Mesenchymal stem cell (in vitro differentiated cells and primary cell): ENCODE measurements around the gene MACC1.
A peak's percentile ranks its signal among the peaks of the same experiment; 100 is the strongest.

ENCODE experiments used
- DNase-seq: peaks from one replicate; pipeline ENCODE4 v3.0.0-alpha.2; 2013
- H2AFZ ChIP-seq: one replicate; pipeline ENCODE4 v1.6.1; 2013; ENCODE audit warnings: low read depth, mild to moderate bottlenecking, control low read depth, inconsistent platforms, low read length, moderate library complexity
- H2AK5ac ChIP-seq: 2 replicates; pipeline ENCODE4 v1.6.1; 2013; ENCODE audit warnings: low read length, moderate library complexity, mild to moderate bottlenecking, inconsistent platforms; ENCODE audit not compliant: severe bottlenecking
- H2BK120ac ChIP-seq: one replicate; pipeline ENCODE4 v1.6.1; 2013; ENCODE audit warnings: low read depth, mild to moderate bottlenecking, inconsistent platforms, low read length, moderate library complexity
- H2BK12ac ChIP-seq, 2 experiments: one replicate each; pipeline ENCODE4 v1.6.1; 2013; ENCODE audit warnings: inconsistent platforms in 2 of 2, low read length in 2 of 2, mild to moderate bottlenecking in 2 of 2, moderate library complexity in 2 of 2, control low read depth in 1 of 2
- H2BK15ac ChIP-seq: one replicate; pipeline ENCODE4 v1.6.1; 2013; ENCODE audit warnings: mild to moderate bottlenecking, low read depth, inconsistent platforms; ENCODE audit not compliant: poor library complexity, severe bottlenecking
- H2BK5ac ChIP-seq: 2 replicates; pipeline ENCODE4 v1.6.1; 2013; ENCODE audit warnings: low read depth, mild to moderate bottlenecking, low read length, control low read depth, inconsistent platforms; ENCODE audit not compliant: poor library complexity, severe bottlenecking
- H3K14ac ChIP-seq, 2 experiments: one replicate each; pipeline ENCODE4 v1.6.1; 2013; ENCODE audit warnings: inconsistent platforms in 2 of 2, low read length in 2 of 2, control low read depth in 1 of 2, mild to moderate bottlenecking in 1 of 2, moderate library complexity in 1 of 2
- H3K18ac ChIP-seq, 2 experiments: one replicate each; pipeline ENCODE4 v1.6.1; 2013; ENCODE audit warnings: inconsistent platforms in 2 of 2, low read length in 2 of 2, control low read depth in 1 of 2, low read depth in 1 of 2, mild to moderate bottlenecking in 1 of 2
- H3K23ac ChIP-seq, 2 experiments: one replicate each; pipeline ENCODE4 v1.6.1; 2013; ENCODE audit warnings: inconsistent platforms in 2 of 2, low read length in 2 of 2, mild to moderate bottlenecking in 2 of 2, moderate library complexity in 2 of 2, control low read depth in 1 of 2
- H3K27ac ChIP-seq: 2 replicates; pipeline ENCODE4 v1.5.1; 2013; ENCODE audit warnings: mild to moderate bottlenecking, moderate library complexity, low read length, control low read depth, inconsistent platforms; ENCODE audit not compliant: poor library complexity, severe bottlenecking
- H3K27me3 ChIP-seq, 2 experiments: 2 replicates each; pipeline versions ENCODE4 v1.6.1 to v1.7.0; 2013; ENCODE audit warnings: low read length in 2 of 2, mild to moderate bottlenecking in 2 of 2, moderate library complexity in 2 of 2, control low read depth in 1 of 2, inconsistent platforms in 1 of 2; ENCODE audit not compliant: control insufficient read depth in 1 of 2, insufficient read depth in 1 of 2
- H3K36me3 ChIP-seq, 2 experiments: 2 replicates each; pipeline versions ENCODE4 v1.6.1 to v1.7.0; 2013; ENCODE audit warnings: low read length in 2 of 2, control low read depth in 1 of 2, inconsistent platforms in 1 of 2, low read depth in 1 of 2, mild to moderate bottlenecking in 1 of 2; ENCODE audit not compliant: insufficient read depth in 2 of 2, control insufficient read depth in 1 of 2
- H3K4ac ChIP-seq, 2 experiments: one replicate each; pipeline ENCODE4 v1.6.1; 2013; ENCODE audit warnings: inconsistent platforms in 2 of 2, low read length in 2 of 2, mild to moderate bottlenecking in 2 of 2, moderate library complexity in 2 of 2, control low read depth in 1 of 2, low read depth in 1 of 2
- H3K4me1 ChIP-seq: 2 replicates; pipeline ENCODE4 v1.6.1; 2013; ENCODE audit warnings: low read depth, low read length, control low read depth; ENCODE audit not compliant: control insufficient read depth, insufficient read depth
- H3K4me2 ChIP-seq: 2 replicates; pipeline ENCODE4 v1.6.1; 2013; ENCODE audit warnings: low read length, mild to moderate bottlenecking, inconsistent platforms; ENCODE audit not compliant: poor library complexity, severe bottlenecking
- H3K4me3 ChIP-seq, 2 experiments: 2 replicates each; pipeline versions ENCODE4 v1.5.1 to v1.7.0; 2013; ENCODE audit warnings: low read length in 2 of 2, mild to moderate bottlenecking in 2 of 2, control low read depth in 1 of 2, low read depth in 1 of 2; ENCODE audit not compliant: insufficient read depth in 1 of 2
- H3K79me1 ChIP-seq: replicated peaks from 2 replicates; pipeline ENCODE4 v1.6.1; 2013; ENCODE audit warnings: mild to moderate bottlenecking, control low read depth, low read length, inconsistent platforms; ENCODE audit not compliant: poor library complexity, severe bottlenecking
- H3K9ac ChIP-seq: 2 replicates; pipeline ENCODE4 v1.7.0; 2013; ENCODE audit warnings: mild to moderate bottlenecking, low read length, moderate library complexity
- H3K9me3 ChIP-seq: 2 replicates; pipeline ENCODE4 v1.7.0; 2013; ENCODE audit warnings: mild to moderate bottlenecking, low read length; ENCODE audit not compliant: control insufficient read depth
- H4K8ac ChIP-seq: one replicate; pipeline ENCODE4 v1.6.1; 2013; ENCODE audit warnings: inconsistent platforms, mild to moderate bottlenecking, low read length, moderate library complexity
- H4K91ac ChIP-seq: one replicate; pipeline ENCODE4 v1.6.1; 2013; ENCODE audit warnings: mild to moderate bottlenecking, low read length, inconsistent platforms
- WGBS: methylation state at CpG from one replicate; pipeline ENCODE4 v1.1.7; 2013; ENCODE audit warnings: mixed read lengths; 5-methylcytosine and 5-hydroxymethylcytosine counted together

Gene MACC1

DNA sequence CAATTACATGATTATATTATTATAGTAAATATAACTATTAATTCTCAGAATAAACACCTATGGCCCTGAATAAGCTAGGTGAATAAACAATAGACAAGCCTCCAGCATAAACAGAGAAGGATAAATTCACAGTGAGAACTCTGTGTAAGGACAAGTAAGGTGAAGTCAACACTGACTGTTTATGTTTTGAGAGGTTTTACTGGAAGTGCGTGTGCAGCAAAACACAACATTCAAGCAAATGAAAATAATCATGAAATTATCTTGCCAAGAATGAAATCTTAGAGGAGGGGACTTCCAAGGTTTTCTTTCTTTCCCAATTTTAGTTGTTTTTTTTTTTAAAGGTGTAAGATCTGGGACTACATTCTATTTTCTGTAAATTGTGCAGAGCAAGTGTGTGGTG, 112.5 kb downstream of the MACC1 start:
- Histone ChIP-seq H3K4me1 (no peaks in the 10 kb centered on the region), H3K27me3 (no peaks in the 10 kb centered on the region), H3K9me3 (no peaks in the 10 kb centered on the region), H3K27ac (no peak overlapping the region), H3K9ac (no peak overlapping the region), H4K8ac (no peak overlapping the region), H4K91ac (no peak overlapping the region), H2BK5ac (no peak overlapping the region), H2AFZ (no peak overlapping the region), H3K18ac (no peak overlapping the region), H2BK15ac (no peak overlapping the region), H3K23ac (no peak overlapping the region), H3K4me3 (no peak overlapping the region), H2AK5ac (no peak overlapping the region), H3K36me3 (no peaks in the 10 kb centered on the region), H2BK12ac (no peak overlapping the region), H3K14ac (no peak overlapping the region), H3K79me1 (no peaks in the 10 kb centered on the region), H2BK120ac (no peak overlapping the region), H3K4ac (no peak overlapping the region), H3K4me2 (no peak overlapping the region)
- WGBS = no CpG with 5 or more reads among the region's 1 CpG
- no peak for DNase-seq

- WGBS = 79% methylated on average over 1 of the region's 1 CpG
Measured at GRCh38 chr7:20102982-20103381, 114.2 kb downstream of the MACC1 start.

DNA sequence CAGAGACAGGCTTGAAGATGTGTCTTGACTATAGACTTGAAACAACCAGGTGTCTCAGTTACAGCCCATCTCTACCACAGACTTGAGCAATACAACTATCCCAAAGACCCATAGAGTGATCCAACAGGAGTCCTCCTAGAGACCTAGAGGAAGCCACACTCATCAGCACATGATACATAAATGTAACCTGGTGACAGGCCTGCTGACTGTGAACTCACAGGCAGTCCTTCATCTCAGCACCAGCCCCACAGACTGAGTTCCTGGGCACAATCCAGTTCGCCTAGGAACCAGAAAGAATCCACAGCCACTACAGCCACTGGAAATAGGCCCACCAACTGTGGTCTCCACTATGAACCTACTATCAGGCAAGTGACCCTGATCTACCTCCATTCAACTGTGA, 121.3 kb downstream of the MACC1 start:
- 100% methylated on average over 1 of the region's 1 CpG for WGBS

More at GRCh38 chr7:20102982-20103381, 114.2 kb downstream of the MACC1 start:
- H2BK12ac ChIP-seq = no peak overlapping the region
- H3K4ac ChIP-seq = no peak overlapping the region
- H4K8ac ChIP-seq = no peak overlapping the region
- no peak overlapping the region for H3K14ac ChIP-seq
- H2AK5ac ChIP-seq = no peak overlapping the region
- H2BK120ac ChIP-seq = no peak overlapping the region
- H2BK5ac ChIP-seq = no peak overlapping the region
- no peaks in the 10 kb centered on the region for H3K9me3 ChIP-seq
- no peaks in the 10 kb centered on the region for H3K4me1 ChIP-seq
- no peak for DNase-seq
- H3K9ac ChIP-seq = no peak overlapping the region
- no peak overlapping the region for H3K18ac ChIP-seq
- no peak overlapping the region for H4K91ac ChIP-seq
- H3K36me3 ChIP-seq = no peaks in the 10 kb centered on the region
- H2BK15ac ChIP-seq = no peak overlapping the region
- no peak overlapping the region for H3K23ac ChIP-seq
- H3K27ac ChIP-seq = no peak overlapping the region
- no peak overlapping the region for H2AFZ ChIP-seq
- H3K27me3 ChIP-seq = no peaks in the 10 kb centered on the region
- H3K4me3 ChIP-seq = no peak overlapping the region
- H3K4me2 ChIP-seq = no peak overlapping the region
- no peaks in the 10 kb centered on the region for H3K79me1 ChIP-seq

DNA sequence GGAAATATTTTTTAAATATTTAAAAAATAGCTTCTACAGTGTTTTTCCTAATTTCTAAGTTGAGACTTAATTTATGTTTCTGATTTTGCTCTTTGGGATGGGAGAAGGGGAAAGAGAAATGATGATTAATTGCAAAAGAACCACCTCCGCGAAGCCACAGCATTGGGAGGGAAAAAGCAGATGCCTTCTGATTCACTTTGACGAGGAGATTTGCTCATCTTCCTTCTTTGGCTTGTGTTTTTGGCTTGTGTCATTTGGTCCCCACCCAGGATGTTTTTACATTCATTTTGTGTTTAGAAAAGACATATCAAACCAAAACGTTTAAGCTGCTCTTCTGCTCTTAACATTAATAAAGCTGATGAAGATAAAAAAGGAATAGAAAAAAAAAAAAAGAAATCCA, 121.7 kb downstream of the MACC1 start:
- H3K4me3 ChIP-seq = no peak overlapping the region
- H3K9me3 ChIP-seq = peaks cover 14% of the 10 kb centered on the region
- no peak overlapping the region for H2BK120ac ChIP-seq
- H3K79me1 ChIP-seq = no peaks in the 10 kb centered on the region
- no peak overlapping the region for H3K14ac ChIP-seq
- DNase-seq = no peak
- H2BK12ac ChIP-seq = no peak overlapping the region
- no peak overlapping the region for H3K23ac ChIP-seq
- no peaks in the 10 kb centered on the region for H3K4me1 ChIP-seq
- no peak overlapping the region for H3K4me2 ChIP-seq
- H4K8ac ChIP-seq = no peak overlapping the region
- H4K91ac ChIP-seq = no peak overlapping the region
- H2AK5ac ChIP-seq = no peak overlapping the region
- H2BK5ac ChIP-seq = no peak overlapping the region
- H3K4ac ChIP-seq = no peak overlapping the region
- H3K27ac ChIP-seq = no peak overlapping the region
- no peaks in the 10 kb centered on the region for H3K36me3 ChIP-seq
- H3K27me3 ChIP-seq = no peaks in the 10 kb centered on the region
- peak overlapping the region; percentile 63 for H3K9ac ChIP-seq
- no peak overlapping the region for H2AFZ ChIP-seq
- no peak overlapping the region for H3K18ac ChIP-seq
- WGBS = 95% methylated on average over 3 of the region's 4 CpGs
- no peak overlapping the region for H2BK15ac ChIP-seq

More for the DNA sequence above, 121.3 kb downstream of the MACC1 start:
- no peaks in the 10 kb centered on the region for H3K36me3 ChIP-seq
- H3K4me2 ChIP-seq = no peak overlapping the region
- H2BK15ac ChIP-seq = no peak overlapping the region
- no peak overlapping the region for H3K27ac ChIP-seq
- no peak overlapping the region for H4K8ac ChIP-seq
- no peak overlapping the region for H3K23ac ChIP-seq
- H4K91ac ChIP-seq = no peak overlapping the region
- H2AFZ ChIP-seq = no peak overlapping the region
- H3K18ac ChIP-seq = no peak overlapping the region
- no peaks in the 10 kb centered on the region for H3K27me3 ChIP-seq
- H3K9ac ChIP-seq = peak overlapping the region; percentile 63
- H2BK5ac ChIP-seq = no peak overlapping the region
- H3K4me1 ChIP-seq = no peaks in the 10 kb centered on the region
- no peak overlapping the region for H2BK12ac ChIP-seq
- H2BK120ac ChIP-seq = no peak overlapping the region
- DNase-seq = no peak
- H2AK5ac ChIP-seq = no peak overlapping the region
- H3K4ac ChIP-seq = no peak overlapping the region
- peaks cover 14% of the 10 kb centered on the region for H3K9me3 ChIP-seq
- no peak overlapping the region for H3K4me3 ChIP-seq
- H3K14ac ChIP-seq = no peak overlapping the region
- no peaks in the 10 kb centered on the region for H3K79me1 ChIP-seq
